Measurements from ENCODE around the gene ERC1.

- no peak for TF ChIP-seq CTCF (IDR thresholded peaks at IDR 0.05)
- no peak for TF ChIP-seq EP300 (IDR thresholded peaks at IDR 0.05)
- TF ChIP-seq POLR2A (IDR thresholded peaks at IDR 0.05), result no peak
- no peak for TF ChIP-seq POLR2AphosphoS5 (IDR thresholded peaks at IDR 0.05)
These were observed 9.7 kb upstream of the ERC1 start for GRCh38 chr12:981176-981828.
